ENCODE results near the gene RHBDD2.
"Not testable (repeated sequence)": the region's sequence is repeated elsewhere in the genome, so short reads cannot be mapped to it uniquely, and the experiment has no call there.

RHBDD2 gene

DNA sequence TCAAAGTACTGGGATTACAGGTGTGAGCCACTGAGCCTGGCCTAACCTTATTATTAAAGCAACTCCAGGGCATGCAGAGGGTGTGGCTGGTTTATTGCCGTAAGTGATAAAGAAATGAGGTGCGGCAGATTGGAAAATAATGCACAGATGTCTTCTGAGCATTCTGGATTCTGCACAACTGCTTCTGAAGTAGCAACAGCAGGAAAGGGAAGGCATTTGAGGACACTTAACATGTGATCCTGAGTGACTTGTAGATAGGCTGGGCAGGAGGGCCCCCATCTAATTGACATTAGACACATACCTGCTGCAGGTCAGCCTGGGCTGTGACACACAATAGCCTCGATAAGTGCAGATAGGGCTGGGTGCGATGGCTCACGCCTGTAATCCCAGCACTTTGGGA lies 5.6 kb downstream of the RHBDD2 start:
- no peak overlapping the region for H3K9ac ChIP-seq (ENCODE audit: insufficient read length, low read depth)
- H3K27me3 ChIP-seq (ENCODE audit: insufficient read depth, insufficient read length), result no peaks in the 10 kb centered on the region
- DNase-seq (ENCODE audit: low read depth, low spot score), result no peak
- H3K4me1 ChIP-seq (ENCODE audit: insufficient read depth, insufficient read length), result peaks cover 6% of the 10 kb centered on the region
- H3K4me3 ChIP-seq (ENCODE audit: insufficient read length, low read depth), result no peak overlapping the region
- no peaks in the 10 kb centered on the region for H3K9me3 ChIP-seq (ENCODE audit: insufficient read depth, low read length)
- peaks cover 78% of the 10 kb centered on the region for H3K36me3 ChIP-seq (ENCODE audit: insufficient read depth, insufficient read length, low read length)
- TF ChIP-seq SUZ12 (IDR thresholded peaks at IDR 0.05; ENCODE audit: extremely low read depth, insufficient read depth, insufficient read length) (no peak), YY1 (IDR thresholded peaks at IDR 0.05; ENCODE audit: insufficient read depth, insufficient read length) (no peak), ZNF274 (IDR thresholded peaks at IDR 0.05; ENCODE audit: low read depth, low read length) (no peak)

GRCh38 chr7:75885036-75885435 lies 6.2 kb downstream of the RHBDD2 start:
- Histone ChIP-seq H3K9me3 (ENCODE audit: insufficient read depth, low read length) (no peaks in the 10 kb centered on the region), H3K27me3 (ENCODE audit: insufficient read depth, insufficient read length) (no peaks in the 10 kb centered on the region), H3K4me3 (ENCODE audit: insufficient read length, low read depth) (no peak overlapping the region), H3K4me1 (ENCODE audit: insufficient read depth, insufficient read length) (peaks cover 6% of the 10 kb centered on the region), H3K9ac (ENCODE audit: insufficient read length, low read depth) (no peak overlapping the region), H3K36me3 (ENCODE audit: insufficient read depth, insufficient read length, low read length) (peaks cover 77% of the 10 kb centered on the region)
- DNase-seq (ENCODE audit: low read depth, low spot score), result no peak
- no peak for TF ChIP-seq YY1 (IDR thresholded peaks at IDR 0.05; ENCODE audit: insufficient read depth, insufficient read length)
- no peak for TF ChIP-seq SUZ12 (IDR thresholded peaks at IDR 0.05; ENCODE audit: extremely low read depth, insufficient read depth, insufficient read length)

DNA sequence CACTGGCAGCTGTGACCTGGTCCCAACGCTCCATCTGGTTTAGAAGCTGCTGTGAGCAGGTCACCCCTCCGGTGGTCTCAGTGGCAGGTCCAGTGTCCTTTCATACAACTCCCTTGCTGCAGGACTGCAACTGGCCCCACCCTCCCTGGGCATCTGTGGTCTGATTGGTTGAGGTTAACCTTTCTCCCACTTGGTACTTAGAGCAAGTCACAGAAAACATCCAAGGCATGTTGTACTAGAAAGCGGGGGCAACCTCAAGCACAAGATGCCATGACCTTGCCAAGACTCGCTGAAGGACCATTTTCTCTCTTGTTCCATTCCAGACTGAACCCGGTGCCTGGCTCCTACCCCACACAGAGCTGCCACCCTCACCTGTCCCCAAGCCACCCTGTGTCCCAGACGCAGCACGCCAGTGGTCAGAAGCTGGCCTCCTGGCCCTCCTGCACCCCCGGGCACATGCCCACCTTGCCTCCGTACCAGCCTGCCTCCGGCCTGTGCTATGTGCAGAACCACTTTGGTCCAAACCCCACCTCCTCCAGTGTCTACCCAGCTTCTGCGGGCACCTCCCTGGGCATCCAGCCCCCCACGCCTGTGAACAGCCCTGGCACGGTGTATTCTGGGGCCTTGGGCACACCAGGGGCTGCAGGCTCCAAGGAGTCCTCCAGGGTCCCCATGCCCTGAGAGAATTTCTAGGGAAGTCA lies 9.0 kb downstream of the RHBDD2 start:
- H3K36me3 ChIP-seq (ENCODE audit: insufficient read depth, insufficient read length, low read length), result peaks cover 54% of the 10 kb centered on the region
- H3K4me3 ChIP-seq (ENCODE audit: insufficient read length, low read depth), result no peak overlapping the region
- peaks cover 3% of the 10 kb centered on the region for H3K4me1 ChIP-seq (ENCODE audit: insufficient read depth, insufficient read length)
- H3K9ac ChIP-seq (ENCODE audit: insufficient read length, low read depth), result no peak overlapping the region
- no peaks in the 10 kb centered on the region for H3K9me3 ChIP-seq (ENCODE audit: insufficient read depth, low read length)
- DNase-seq (ENCODE audit: low read depth, low spot score), result no peak
- TF ChIP-seq ZNF274 (IDR thresholded peaks at IDR 0.05; ENCODE audit: low read depth, low read length) (no peak), SUZ12 (IDR thresholded peaks at IDR 0.05; ENCODE audit: extremely low read depth, insufficient read depth, insufficient read length) (no peak), YY1 (IDR thresholded peaks at IDR 0.05; ENCODE audit: insufficient read depth, insufficient read length) (no peak)
- no peaks in the 10 kb centered on the region for H3K27me3 ChIP-seq (ENCODE audit: insufficient read depth, insufficient read length)

- H3K36me3 ChIP-seq (ENCODE audit: insufficient read depth, insufficient read length, low read length), result peaks cover 47% of the 10 kb centered on the region
- H3K9ac ChIP-seq (ENCODE audit: insufficient read length, low read depth), result no peak overlapping the region
- no peaks in the 10 kb centered on the region for H3K9me3 ChIP-seq (ENCODE audit: insufficient read depth, low read length)
- no peak for DNase-seq (ENCODE audit: low read depth, low spot score)
- no peaks in the 10 kb centered on the region for H3K27me3 ChIP-seq (ENCODE audit: insufficient read depth, insufficient read length)
- TF ChIP-seq YY1 (IDR thresholded peaks at IDR 0.05; ENCODE audit: insufficient read depth, insufficient read length), result no peak
- no peak for TF ChIP-seq ZNF274 (IDR thresholded peaks at IDR 0.05; ENCODE audit: low read depth, low read length)
- TF ChIP-seq SUZ12 (IDR thresholded peaks at IDR 0.05; ENCODE audit: extremely low read depth, insufficient read depth, insufficient read length), result no peak
- H3K4me3 ChIP-seq (ENCODE audit: insufficient read length, low read depth), result no peak overlapping the region
- H3K4me1 ChIP-seq (ENCODE audit: insufficient read depth, insufficient read length), result peaks cover 1% of the 10 kb centered on the region
Measured at GRCh38 chr7:75888464-75889222, 9.8 kb downstream of the RHBDD2 start.

DNA sequence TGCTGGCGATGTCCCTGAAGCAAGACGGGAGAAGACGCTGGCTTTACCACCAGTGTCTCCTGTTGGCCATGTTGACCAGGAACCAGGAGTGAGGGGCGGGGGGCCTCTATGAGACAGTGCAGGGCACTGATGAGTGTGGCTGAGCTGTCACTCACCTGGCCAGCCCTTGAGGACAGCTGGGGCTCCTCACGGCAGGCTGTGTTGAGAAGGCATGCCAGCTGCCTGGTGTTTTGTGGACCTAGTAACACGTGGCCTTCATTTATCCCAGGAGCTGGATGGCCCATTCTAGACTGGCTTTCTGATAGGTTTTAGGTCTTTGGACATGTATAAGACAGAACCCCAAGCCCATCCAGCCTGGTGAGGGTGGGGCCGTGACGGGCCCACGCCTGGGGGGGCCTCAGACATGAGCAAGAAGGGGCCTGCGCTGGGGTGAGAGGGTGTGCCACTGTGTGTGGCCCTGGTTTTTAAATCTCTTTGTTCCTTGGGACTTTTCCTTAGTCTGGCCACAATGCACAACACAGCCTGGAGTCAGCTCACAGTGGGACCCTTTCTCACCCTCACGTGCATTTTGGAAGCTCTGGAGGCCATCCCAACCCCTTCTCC lies 10.5 kb downstream of the RHBDD2 start:
- Histone ChIP-seq H3K36me3 (ENCODE audit: insufficient read depth, insufficient read length, low read length) (peaks cover 43% of the 10 kb centered on the region), H3K27me3 (ENCODE audit: insufficient read depth, insufficient read length) (no peaks in the 10 kb centered on the region), H3K9ac (ENCODE audit: insufficient read length, low read depth) (no peak overlapping the region), H3K4me3 (ENCODE audit: insufficient read length, low read depth) (no peak overlapping the region), H3K9me3 (ENCODE audit: insufficient read depth, low read length) (no peaks in the 10 kb centered on the region), H3K4me1 (ENCODE audit: insufficient read depth, insufficient read length) (peaks cover 3% of the 10 kb centered on the region)
- no peak for TF ChIP-seq YY1 (IDR thresholded peaks at IDR 0.05; ENCODE audit: insufficient read depth, insufficient read length)
- no peak for TF ChIP-seq ZNF274 (IDR thresholded peaks at IDR 0.05; ENCODE audit: low read depth, low read length)
- TF ChIP-seq SUZ12 (IDR thresholded peaks at IDR 0.05; ENCODE audit: extremely low read depth, insufficient read depth, insufficient read length), result no peak
- DNase-seq (ENCODE audit: low read depth, low spot score), result no peak

GRCh38 chr7:75889826-75890225 lies 11.0 kb downstream of the RHBDD2 start:
- Histone ChIP-seq H3K36me3 (ENCODE audit: insufficient read depth, insufficient read length, low read length) (peaks cover 38% of the 10 kb centered on the region), H3K4me1 (ENCODE audit: insufficient read depth, insufficient read length) (peaks cover 3% of the 10 kb centered on the region), H3K9me3 (ENCODE audit: insufficient read depth, low read length) (no peaks in the 10 kb centered on the region), H3K4me3 (ENCODE audit: insufficient read length, low read depth) (no peak overlapping the region), H3K9ac (ENCODE audit: insufficient read length, low read depth) (no peak overlapping the region), H3K27me3 (ENCODE audit: insufficient read depth, insufficient read length) (no peaks in the 10 kb centered on the region)
- TF ChIP-seq YY1 (IDR thresholded peaks at IDR 0.05; ENCODE audit: insufficient read depth, insufficient read length) (no peak), ZNF274 (IDR thresholded peaks at IDR 0.05; ENCODE audit: low read depth, low read length) (no peak), SUZ12 (IDR thresholded peaks at IDR 0.05; ENCODE audit: extremely low read depth, insufficient read depth, insufficient read length) (no peak)
- no peak for DNase-seq (ENCODE audit: low read depth, low spot score)

DNA sequence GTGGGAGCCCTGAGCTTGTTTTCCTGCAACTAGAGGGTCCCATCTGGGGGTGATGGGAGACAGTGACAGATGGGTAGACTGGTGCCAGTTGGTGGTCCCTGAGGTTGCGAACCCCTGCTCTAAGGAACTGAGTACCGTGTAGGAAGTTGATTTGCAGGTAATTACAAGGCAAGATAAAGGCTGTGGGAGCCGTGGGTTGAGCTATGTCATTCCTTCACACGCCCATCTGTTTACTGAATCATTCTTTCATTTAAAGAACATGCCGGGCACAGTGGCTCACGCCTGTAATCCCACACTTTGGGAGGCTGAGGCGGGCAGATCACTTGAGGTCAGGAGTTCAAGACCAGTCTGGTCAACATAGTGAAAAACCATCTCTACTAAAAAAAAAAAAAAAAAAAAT lies 12.4 kb downstream of the RHBDD2 start:
- not testable (repeated sequence) for H3K4me1 ChIP-seq (ENCODE audit: insufficient read depth, insufficient read length); H3K9ac ChIP-seq (ENCODE audit: insufficient read length, low read depth); H3K9me3 ChIP-seq (ENCODE audit: insufficient read depth, low read length); DNase-seq (ENCODE audit: low read depth, low spot score); H3K27me3 ChIP-seq (ENCODE audit: insufficient read depth, insufficient read length); H3K4me3 ChIP-seq (ENCODE audit: insufficient read length, low read depth)
- H3K36me3 ChIP-seq (ENCODE audit: insufficient read depth, insufficient read length, low read length), result peaks cover 24% of the 10 kb centered on the region

All from NT2/D1 (cell line).